ENCODE data around the gene UBE2QL1. TPM values are rescaled to one million over a fixed set of nuclear protein-coding genes. Genes with fewer than 3 reads are reported as not detected.

The UBE2QL1 gene
- total RNA-seq, 1 experiment from 2014 or later: not detected

- H3K4me3 Mint-ChIP-seq (ENCODE audit: low read depth, unreplicated experiment): no peak overlapping the region
- BruUV-seq (replicated peaks): no TSS peak
- H3K36me3 Mint-ChIP-seq (ENCODE audit: insufficient read depth, unreplicated experiment): no peaks in the 10 kb centered on the region
- no peak overlapping the region for H3K27ac Mint-ChIP-seq (ENCODE audit: unreplicated experiment)
- peaks cover 3% of the 10 kb centered on the region for H3K9me3 Mint-ChIP-seq (ENCODE audit: low read depth, unreplicated experiment)
- CTCF ChIA-PET: no interaction called here
- H3K4me1 Mint-ChIP-seq (ENCODE audit: low read depth, unreplicated experiment): no peaks in the 10 kb centered on the region
- no peak for DNase-seq
- peaks cover 25% of the 10 kb centered on the region for H3K27me3 Mint-ChIP-seq (ENCODE audit: unreplicated experiment)
- intact Hi-C loops (cut with micrococcal nuclease; ENCODE audit: unreplicated experiment): no loop called here
- TF ChIP-seq CTCF (IDR thresholded peaks at IDR 0.05; ENCODE audit: unreplicated experiment): no peak
Measured at GRCh38 chr5:6408260-6408596, 40.4 kb upstream of the UBE2QL1 start.

- Mint-ChIP-seq H3K36me3 (ENCODE audit: insufficient read depth, unreplicated experiment) (no peaks in the 10 kb centered on the region), H3K9me3 (ENCODE audit: low read depth, unreplicated experiment) (peaks cover 3% of the 10 kb centered on the region), H3K27me3 (ENCODE audit: unreplicated experiment) (peaks cover 21% of the 10 kb centered on the region), H3K4me3 (ENCODE audit: low read depth, unreplicated experiment) (no peak overlapping the region), H3K27ac (ENCODE audit: unreplicated experiment) (no peak overlapping the region), H3K4me1 (ENCODE audit: low read depth, unreplicated experiment) (no peaks in the 10 kb centered on the region)
- intact Hi-C loops (cut with micrococcal nuclease; ENCODE audit: unreplicated experiment): no loop called here
- no peak for TF ChIP-seq CTCF (IDR thresholded peaks at IDR 0.05; ENCODE audit: unreplicated experiment)
- BruUV-seq (replicated peaks): no TSS peak
- CTCF ChIA-PET: no interaction called here
- no peak for DNase-seq
Measured at GRCh38 chr5:6408627-6409446, 39.8 kb upstream of the UBE2QL1 start.

- Mint-ChIP-seq H3K27ac (ENCODE audit: unreplicated experiment) (no peak overlapping the region), H3K9me3 (ENCODE audit: low read depth, unreplicated experiment) (peaks cover 3% of the 10 kb centered on the region), H3K27me3 (ENCODE audit: unreplicated experiment) (peaks cover 26% of the 10 kb centered on the region), H3K4me3 (ENCODE audit: low read depth, unreplicated experiment) (no peak overlapping the region), H3K4me1 (ENCODE audit: low read depth, unreplicated experiment) (no peaks in the 10 kb centered on the region), H3K36me3 (ENCODE audit: insufficient read depth, unreplicated experiment) (no peaks in the 10 kb centered on the region)
- no peak for DNase-seq
- CTCF ChIA-PET: no interaction called here
- intact Hi-C loops (cut with micrococcal nuclease; ENCODE audit: unreplicated experiment): no loop called here
- BruUV-seq (replicated peaks): no TSS peak
- no peak for TF ChIP-seq CTCF (IDR thresholded peaks at IDR 0.05; ENCODE audit: unreplicated experiment)
Measured at GRCh38 chr5:6410421-6410820, 38.2 kb upstream of the UBE2QL1 start.

GRCh38 chr5:6411141-6411540 lies 37.5 kb upstream of the UBE2QL1 start:
- H3K36me3 Mint-ChIP-seq (ENCODE audit: insufficient read depth, unreplicated experiment): no peaks in the 10 kb centered on the region
- intact Hi-C loops (cut with micrococcal nuclease; ENCODE audit: unreplicated experiment): no loop called here
- H3K4me1 Mint-ChIP-seq (ENCODE audit: low read depth, unreplicated experiment): no peaks in the 10 kb centered on the region
- BruUV-seq (replicated peaks): no TSS peak
- no peak for TF ChIP-seq CTCF (IDR thresholded peaks at IDR 0.05; ENCODE audit: unreplicated experiment)
- H3K4me3 Mint-ChIP-seq (ENCODE audit: low read depth, unreplicated experiment): no peak overlapping the region
- peaks cover 29% of the 10 kb centered on the region for H3K27me3 Mint-ChIP-seq (ENCODE audit: unreplicated experiment)
- H3K27ac Mint-ChIP-seq (ENCODE audit: unreplicated experiment): no peak overlapping the region
- H3K9me3 Mint-ChIP-seq (ENCODE audit: low read depth, unreplicated experiment): peaks cover 3% of the 10 kb centered on the region
- CTCF ChIA-PET: no interaction called here
- DNase-seq: no peak
